Embryonic facial prominence (tissue), 1 donor: ENCODE results near the gene GNG3.
A peak's percentile ranks its signal among the peaks of the same experiment; 100 is the strongest.
"Not testable (repeated sequence)": the region's sequence is repeated elsewhere in the genome, so short reads cannot be mapped to it uniquely, and the experiment has no call there.

ENCODE experiments used
- DNase-seq: peaks from one replicate; pipeline ENCODE4 v3.0.0-alpha.2; 2016; ENCODE audit errors: extremely low spot score

GNG3 gene

GRCh38 chr11:62707277-62707861, at the start of gene GNG3, which contains the start of gene BSCL2:
Gene GNG3 (plus strand): TSS chr11:62707676. CDS start chr11:62708296, 620 bp downstream.
Gene BSCL2 (minus strand): TSS chr11:62707424. CDS start chr11:62707195, 229 bp downstream.
- DNase-seq: peak; percentile 8

GRCh38 chr11:62664405-62665074, 42.9 kb upstream of the GNG3 start:
- peak; percentile 19 for DNase-seq

GRCh38 chr11:62665075-62665598, 42.3 kb upstream of the GNG3 start, which contains the start of the genes C11orf98 and CSKMT:
Gene C11orf98 (minus strand): TSS chr11:62665210. CDS start chr11:62665169, 41 bp downstream.
Gene CSKMT (plus strand): TSS chr11:62665312. CDS start chr11:62665880, 568 bp downstream.
- DNase-seq: peak; percentile 89

GRCh38 chr11:62665599-62666258, 41.7 kb upstream of the GNG3 start:
- DNase-seq: no peak

GRCh38 chr11:62666259-62666926, 41.1 kb upstream of the GNG3 start:
- DNase-seq: no peak

GRCh38 chr11:62667460-62667859, 40.0 kb upstream of the GNG3 start:
- no peak for DNase-seq

GRCh38 chr11:62669420-62670161, 37.9 kb upstream of the GNG3 start:
- no peak for DNase-seq

GRCh38 chr11:62671236-62671607, 36.3 kb upstream of the GNG3 start:
- peak; percentile 31 for DNase-seq

GRCh38 chr11:62671608-62672389, 35.7 kb upstream of the GNG3 start, which contains the start of the genes LBHD1 and UQCC3:
Gene LBHD1 (minus strand): TSS chr11:62672267. CDS start chr11:62670031, 2,236 bp downstream.
Gene UQCC3 (plus strand): TSS chr11:62671673. CDS start chr11:62671746, 73 bp downstream.
- DNase-seq: peak; percentile 74

- no peak for DNase-seq
Measured at GRCh38 chr11:62673196-62673525, 34.3 kb upstream of the GNG3 start.

GRCh38 chr11:62675415-62675814, 32.1 kb upstream of the GNG3 start:
- not testable (repeated sequence) for DNase-seq

- DNase-seq: no peak
Measured at GRCh38 chr11:62676698-62677097, 30.8 kb upstream of the GNG3 start.

GRCh38 chr11:62677156-62677555, 30.3 kb upstream of the GNG3 start:
- no peak for DNase-seq

- DNase-seq: no peak
Measured at GRCh38 chr11:62677714-62678113, 29.8 kb upstream of the GNG3 start.

GRCh38 chr11:62678433-62678769, 29.1 kb upstream of the GNG3 start:
- DNase-seq: no peak

GRCh38 chr11:62678770-62679696, 28.4 kb upstream of the GNG3 start, which contains the start of gene UBXN1:
Gene UBXN1 (minus strand): TSS chr11:62679073. CDS start chr11:62678923, 150 bp downstream.
- DNase-seq: peak; percentile 86

- DNase-seq: no peak
Measured at GRCh38 chr11:62680825-62681240, 26.6 kb upstream of the GNG3 start.

GRCh38 chr11:62682518-62682917, 25.0 kb upstream of the GNG3 start:
- DNase-seq: no peak
